Activated naive CD8-positive, alpha-beta T cell treated with anti-CD3 and anti-CD28 coated beads, Interleukin-2, amount 10 ng/mL, durations not matched to agents 7 days and 5 days (primary cell): ENCODE data around the gene WWTR1. TPM values are rescaled to one million over a fixed set of nuclear protein-coding genes. Genes with fewer than 3 reads are reported as not detected.

Experiments used
- ATAC-seq: fragments of 150-1000 bp; cut with Tn5 transposase; one replicate; pipeline ENCODE4 v1.10.0; 2021; ENCODE audit warnings: low read depth, moderate library complexity
- POLR2A ChIA-PET: fragments of 350-600 bp; sonication (Branson Sonifier 250); formaldehyde crosslinking; loops from one replicate; lab custom pipeline; 2021; ENCODE audit warnings: antibody characterized with exemption; lab: Charles Lee
- DNase-seq: peaks from one replicate; pipeline ENCODE4 v3.0.0; 2021
- H3K27ac Mint-ChIP-seq: one replicate; pipeline ENCODE4 v1.8.0; 2022; ENCODE audit warnings: mild to moderate bottlenecking, mixed read lengths
- H3K27me3 Mint-ChIP-seq: one replicate; pipeline ENCODE4 v1.8.0; 2022; ENCODE audit warnings: mild to moderate bottlenecking, moderate library complexity, mixed read lengths
- H3K36me3 Mint-ChIP-seq: one replicate; pipeline ENCODE4 v1.8.0; 2021; ENCODE audit warnings: mild to moderate bottlenecking, mixed read lengths
- H3K4me1 Mint-ChIP-seq: one replicate; pipeline ENCODE4 v1.8.0; 2021; ENCODE audit warnings: mixed read lengths
- H3K4me3 Mint-ChIP-seq: one replicate; pipeline ENCODE4 v1.8.0; 2022; ENCODE audit warnings: mild to moderate bottlenecking, moderate library complexity, mixed read lengths
- H3K9me3 Mint-ChIP-seq: one replicate; pipeline ENCODE4 v1.8.0; 2021; ENCODE audit warnings: mixed read lengths
- total RNA-seq, 2 experiments: library from RNA; stranded (reverse); gene quantifications; one replicate each; pipeline ENCODE4 v1.2.3, GENCODE V29; 2021

WWTR1 gene
- total RNA-seq, 2 experiments from 2014 or later: 0.55 to 0.79 TPM

DNA sequence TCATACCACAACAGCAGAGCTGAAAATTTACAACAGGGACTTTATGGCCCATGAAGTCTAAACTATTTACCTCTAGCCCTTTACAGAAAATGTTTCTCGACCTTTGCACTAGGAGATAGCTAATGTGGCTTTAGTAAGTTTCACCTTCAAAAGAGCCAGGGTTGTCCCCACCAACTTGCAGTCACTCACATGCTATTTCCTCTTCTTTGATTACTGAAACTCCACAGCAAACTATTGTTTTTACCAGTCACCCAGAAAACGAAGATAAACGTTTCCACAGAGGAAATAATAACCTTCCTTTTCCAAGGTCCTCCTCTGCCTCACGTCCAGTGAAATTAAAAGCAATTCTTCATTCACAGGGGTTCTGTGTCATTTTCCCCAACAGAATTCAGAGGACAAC, 48.2 kb downstream of the WWTR1 start:
- no peak overlapping the region for H3K27ac Mint-ChIP-seq
- H3K4me3 Mint-ChIP-seq: no peak overlapping the region
- no peaks in the 10 kb centered on the region for H3K36me3 Mint-ChIP-seq
- no peaks in the 10 kb centered on the region for H3K9me3 Mint-ChIP-seq
- no peak for DNase-seq
- POLR2A ChIA-PET: no interaction called here
- no peak for ATAC-seq
- peaks cover 9% of the 10 kb centered on the region for H3K27me3 Mint-ChIP-seq
- H3K4me1 Mint-ChIP-seq: no peaks in the 10 kb centered on the region

DNA sequence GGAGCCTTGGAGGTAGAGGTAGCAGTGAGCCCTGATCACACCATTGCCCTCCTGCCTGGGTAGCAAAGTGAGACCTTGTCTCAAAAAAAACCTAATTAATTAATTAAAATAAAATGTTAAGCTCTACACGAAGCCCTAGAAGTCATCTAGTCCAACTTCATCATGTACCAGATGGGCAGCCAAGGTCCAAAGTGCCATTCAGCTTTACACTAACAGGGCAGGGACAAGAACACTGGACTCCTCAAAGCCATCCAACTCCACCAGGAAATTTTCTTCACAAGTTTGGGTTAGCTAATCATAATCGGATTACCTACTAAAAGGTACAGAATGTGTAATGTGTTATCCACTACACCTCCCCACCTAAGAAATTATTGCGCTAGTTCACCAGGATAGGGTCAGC, 48.8 kb downstream of the WWTR1 start:
- H3K36me3 Mint-ChIP-seq: no peaks in the 10 kb centered on the region
- H3K27ac Mint-ChIP-seq: no peak overlapping the region
- POLR2A ChIA-PET: no interaction called here

DNA sequence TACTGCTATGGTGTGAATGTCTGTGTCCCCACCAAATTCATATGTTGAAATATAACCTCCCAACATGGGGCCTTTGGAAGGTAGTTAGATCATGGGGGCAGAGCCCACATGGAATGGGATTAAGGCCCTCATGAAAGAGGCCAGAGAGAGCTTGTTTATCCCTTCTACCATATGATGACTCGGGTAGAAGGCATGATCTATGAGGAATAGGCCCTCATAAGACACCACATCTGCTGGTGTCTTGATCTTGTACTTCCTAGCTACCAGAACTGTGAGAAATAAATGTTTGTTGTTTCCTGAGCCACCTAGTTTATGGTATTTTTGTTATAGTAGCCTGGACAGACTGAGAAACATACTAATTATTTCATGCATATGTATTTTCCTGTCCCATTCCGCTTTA, 51.9 kb downstream of the WWTR1 start:
- peaks cover 7% of the 10 kb centered on the region for H3K27me3 Mint-ChIP-seq
- H3K36me3 Mint-ChIP-seq: no peaks in the 10 kb centered on the region
- no peaks in the 10 kb centered on the region for H3K9me3 Mint-ChIP-seq
- ATAC-seq (no peak), DNase-seq (no peak)
- POLR2A ChIA-PET: no interaction called here
- no peaks in the 10 kb centered on the region for H3K4me1 Mint-ChIP-seq
- H3K4me3 Mint-ChIP-seq: no peak overlapping the region
- no peak overlapping the region for H3K27ac Mint-ChIP-seq

More for the DNA sequence above, 48.8 kb downstream of the WWTR1 start:
- Mint-ChIP-seq H3K4me3 (no peak overlapping the region), H3K27me3 (peaks cover 9% of the 10 kb centered on the region), H3K4me1 (no peaks in the 10 kb centered on the region), H3K9me3 (no peaks in the 10 kb centered on the region)
- DNase-seq: no peak
- no peak for ATAC-seq

DNA sequence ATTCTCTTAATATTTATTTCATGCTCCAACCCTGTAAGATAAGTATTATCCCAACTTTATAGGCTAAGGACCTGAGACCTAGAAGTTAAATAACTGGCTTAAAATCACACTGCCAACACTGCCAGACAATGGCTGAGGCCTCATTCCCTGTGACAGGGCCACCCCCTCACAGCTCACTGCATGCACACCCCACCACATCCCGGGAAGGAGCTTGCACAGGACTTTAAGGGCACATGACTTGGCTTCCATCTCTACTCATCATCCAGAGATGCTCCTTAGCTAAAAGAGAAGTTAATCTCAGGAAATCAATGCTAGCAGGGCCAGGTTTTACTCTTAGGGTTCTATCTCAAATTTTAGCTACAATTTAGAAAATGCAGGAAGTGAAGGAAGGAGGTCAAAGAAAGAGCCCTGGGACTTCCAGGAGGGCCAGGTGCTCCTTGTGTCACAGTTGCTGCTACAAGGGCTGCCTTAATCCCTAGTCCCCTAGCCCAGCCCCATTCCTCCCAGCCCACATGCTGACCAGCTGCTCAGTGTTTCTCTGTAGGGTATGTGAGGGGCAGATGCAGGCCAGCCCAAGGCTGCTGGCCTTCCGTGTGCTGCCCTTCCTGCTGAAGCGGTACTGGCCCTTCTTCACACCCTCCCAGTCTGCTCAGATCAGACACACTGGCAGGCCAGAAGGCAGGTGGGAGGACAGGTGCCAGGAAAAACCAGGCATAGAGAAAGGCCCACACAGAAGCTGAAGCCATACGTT, 53.5 kb downstream of the WWTR1 start:
- Mint-ChIP-seq H3K4me1 (no peaks in the 10 kb centered on the region), H3K36me3 (no peaks in the 10 kb centered on the region), H3K27me3 (peaks cover 2% of the 10 kb centered on the region), H3K4me3 (no peak overlapping the region), H3K27ac (no peak overlapping the region), H3K9me3 (no peaks in the 10 kb centered on the region)
- POLR2A ChIA-PET: no interaction called here
- DNase-seq (no peak), ATAC-seq (no peak)

DNA sequence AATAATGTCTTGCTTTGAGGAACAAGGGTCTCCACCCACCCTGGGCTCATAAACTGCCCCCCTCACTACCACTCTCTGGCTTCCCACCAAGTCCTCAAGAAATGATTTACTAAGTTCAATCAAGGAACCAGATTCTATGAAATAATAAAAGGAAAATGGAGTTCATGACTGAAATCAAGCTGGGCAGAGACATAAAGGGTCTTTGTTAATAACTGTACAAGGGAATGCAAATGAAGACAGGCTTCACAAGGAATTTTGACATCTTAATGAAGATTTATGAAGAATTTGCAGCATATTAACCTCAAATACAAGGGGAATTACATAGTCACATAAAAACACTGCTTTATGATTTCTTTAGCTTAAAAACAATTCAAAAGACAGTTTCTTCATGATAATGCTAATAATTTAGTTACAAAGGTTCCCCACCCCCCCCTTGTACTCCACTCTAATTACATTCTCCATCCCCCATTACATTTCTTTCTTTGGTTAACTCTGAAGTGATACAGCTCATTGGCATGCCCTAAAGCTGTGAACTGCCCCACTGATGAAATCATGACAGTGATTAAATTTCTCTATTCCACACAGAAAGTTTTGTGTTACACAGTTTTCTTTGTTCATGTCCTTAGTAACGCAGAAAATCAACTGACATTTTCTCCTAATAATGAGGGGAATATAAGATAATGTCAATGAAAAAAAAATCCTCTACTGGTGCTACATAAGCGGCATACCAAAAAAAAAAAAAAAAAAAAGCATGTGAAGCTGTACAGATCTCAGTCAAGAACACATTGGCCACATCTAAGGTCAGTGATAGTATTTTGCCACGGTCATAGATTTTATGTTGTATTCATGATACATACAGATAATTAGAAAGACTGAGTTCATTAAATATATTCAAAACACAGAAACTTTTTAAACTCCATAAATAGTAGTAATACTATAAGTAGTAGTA, 54.4 kb downstream of the WWTR1 start:
- Mint-ChIP-seq H3K9me3 (no peaks in the 10 kb centered on the region), H3K27me3 (peaks cover 2% of the 10 kb centered on the region), H3K4me1 (no peaks in the 10 kb centered on the region), H3K4me3 (no peak overlapping the region), H3K27ac (no peak overlapping the region), H3K36me3 (no peaks in the 10 kb centered on the region)
- DNase-seq (no peak), ATAC-seq (no peak)
- POLR2A ChIA-PET: no interaction called here

DNA sequence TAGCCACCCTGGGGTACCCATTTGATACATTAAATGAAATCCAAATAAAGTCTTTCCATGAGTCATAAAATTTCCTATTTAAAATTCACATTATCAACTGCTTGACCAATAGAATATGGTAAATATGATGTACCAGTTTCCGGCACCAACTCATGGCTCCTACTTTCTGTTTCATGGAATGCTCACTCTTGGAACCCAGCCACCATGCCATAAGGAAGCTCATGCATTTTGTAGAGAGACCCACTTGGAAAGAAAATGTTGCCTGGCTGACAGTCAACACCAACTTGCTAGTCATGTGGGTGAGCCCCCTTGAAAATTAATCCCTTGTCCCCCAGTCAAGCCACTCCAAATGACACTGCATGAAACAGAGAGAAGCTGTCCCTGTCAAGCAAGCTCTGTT, 57.2 kb downstream of the WWTR1 start:
- Mint-ChIP-seq H3K4me3 (no peak overlapping the region), H3K4me1 (no peaks in the 10 kb centered on the region), H3K27me3 (peaks cover 2% of the 10 kb centered on the region), H3K9me3 (no peaks in the 10 kb centered on the region), H3K36me3 (no peaks in the 10 kb centered on the region), H3K27ac (no peak overlapping the region)
- POLR2A ChIA-PET: no interaction called here
- ATAC-seq (no peak), DNase-seq (no peak)

DNA sequence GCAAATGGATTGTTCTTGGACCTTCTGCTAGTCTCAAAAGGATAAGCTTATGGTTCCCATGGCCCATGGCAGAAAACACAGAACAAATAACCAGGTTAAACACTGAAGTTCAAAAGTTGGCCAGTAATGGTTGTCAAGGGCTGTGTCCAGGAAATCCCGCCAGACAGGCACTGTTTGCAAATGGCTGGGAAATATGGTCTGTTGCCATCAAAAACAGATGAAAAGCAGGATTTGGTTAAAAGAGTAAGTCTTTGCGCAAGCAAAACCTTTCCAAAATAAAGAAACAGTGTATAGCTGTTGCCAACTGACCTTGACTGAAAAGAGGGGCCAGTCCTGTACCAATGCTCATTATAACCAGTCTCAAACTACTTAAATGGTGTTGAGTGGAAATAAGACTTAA, 58.6 kb downstream of the WWTR1 start:
- Mint-ChIP-seq H3K4me3 (no peak overlapping the region), H3K27ac (no peak overlapping the region), H3K36me3 (no peaks in the 10 kb centered on the region), H3K4me1 (no peaks in the 10 kb centered on the region), H3K9me3 (no peaks in the 10 kb centered on the region), H3K27me3 (no peaks in the 10 kb centered on the region)
- ATAC-seq (no peak), DNase-seq (no peak)
- POLR2A ChIA-PET: no interaction called here

DNA sequence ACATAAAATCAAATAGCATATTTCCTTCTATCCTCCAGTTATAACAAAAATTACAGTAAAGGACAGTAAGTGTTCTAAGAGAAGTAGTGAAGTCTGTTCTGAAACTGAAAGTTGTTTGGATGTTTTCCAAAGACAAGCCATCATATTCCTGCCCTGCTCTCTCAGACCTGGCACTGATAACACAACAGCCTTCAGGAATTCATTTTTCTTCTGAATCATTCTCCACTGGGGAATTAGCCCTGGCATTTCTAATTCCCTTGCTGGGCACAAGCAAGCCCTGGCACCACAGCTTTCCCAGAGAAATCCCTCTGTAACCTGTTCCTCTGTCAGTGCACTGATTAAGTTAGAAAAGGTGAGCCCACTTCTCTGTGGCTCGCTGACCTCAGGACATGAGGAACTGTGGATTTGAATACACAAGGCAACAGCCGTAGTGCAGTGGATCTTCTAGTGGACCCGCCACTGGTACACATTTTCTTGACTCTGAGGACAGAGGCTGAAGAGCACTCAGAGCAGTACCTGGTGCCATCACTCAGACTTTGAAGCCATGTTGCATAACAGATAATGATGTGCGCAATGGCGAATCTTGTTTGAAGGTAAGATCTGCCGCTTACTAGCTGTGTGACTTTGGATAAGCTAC, 61.6 kb downstream of the WWTR1 start:
- Mint-ChIP-seq H3K4me3 (no peak overlapping the region), H3K36me3 (no peaks in the 10 kb centered on the region), H3K27me3 (peaks cover 3% of the 10 kb centered on the region), H3K4me1 (no peaks in the 10 kb centered on the region), H3K9me3 (no peaks in the 10 kb centered on the region), H3K27ac (no peak overlapping the region)
- no peak for ATAC-seq
- no peak for DNase-seq
- POLR2A ChIA-PET: no interaction called here

DNA sequence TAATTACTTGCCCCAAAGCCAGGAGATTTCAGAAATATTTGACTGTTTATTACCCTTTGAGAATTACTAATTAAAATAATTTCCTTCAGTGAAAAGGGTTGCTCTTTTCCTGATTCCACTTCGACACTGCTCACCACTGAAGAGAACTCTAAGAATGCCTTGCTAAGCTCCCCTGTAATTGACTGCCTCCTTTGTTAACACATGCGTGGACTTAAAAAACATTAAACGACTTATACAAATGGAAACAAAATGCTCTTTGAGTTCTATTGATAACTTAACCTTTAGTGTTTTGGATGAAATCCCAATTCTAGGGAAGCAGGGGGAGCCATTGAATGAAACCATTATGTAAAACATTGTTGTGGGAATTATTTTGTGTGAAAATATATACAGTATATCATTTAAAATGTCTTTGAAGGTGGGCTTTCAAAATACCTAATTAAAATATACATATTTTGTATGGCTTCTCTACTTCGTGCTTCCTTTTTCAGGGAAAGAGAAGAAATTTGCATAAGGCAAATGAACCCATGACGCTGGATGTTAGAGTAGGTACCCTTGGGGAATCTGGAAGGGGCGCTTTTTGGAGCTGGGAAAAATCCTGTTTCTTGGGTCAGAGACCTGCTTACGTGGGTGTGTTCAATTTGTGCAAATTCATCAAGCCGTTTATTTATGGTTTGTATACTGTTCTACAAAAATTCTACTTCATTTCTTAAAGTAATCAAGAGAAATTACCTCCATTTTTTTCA, 64.2 kb downstream of the WWTR1 start:
- H3K36me3 Mint-ChIP-seq: no peaks in the 10 kb centered on the region
- no peak overlapping the region for H3K4me3 Mint-ChIP-seq
- H3K9me3 Mint-ChIP-seq: no peaks in the 10 kb centered on the region
- H3K27ac Mint-ChIP-seq: no peak overlapping the region
- H3K27me3 Mint-ChIP-seq: peaks cover 9% of the 10 kb centered on the region
- DNase-seq: no peak
- POLR2A ChIA-PET: no interaction called here
- ATAC-seq: no peak
- peaks cover 2% of the 10 kb centered on the region for H3K4me1 Mint-ChIP-seq

DNA sequence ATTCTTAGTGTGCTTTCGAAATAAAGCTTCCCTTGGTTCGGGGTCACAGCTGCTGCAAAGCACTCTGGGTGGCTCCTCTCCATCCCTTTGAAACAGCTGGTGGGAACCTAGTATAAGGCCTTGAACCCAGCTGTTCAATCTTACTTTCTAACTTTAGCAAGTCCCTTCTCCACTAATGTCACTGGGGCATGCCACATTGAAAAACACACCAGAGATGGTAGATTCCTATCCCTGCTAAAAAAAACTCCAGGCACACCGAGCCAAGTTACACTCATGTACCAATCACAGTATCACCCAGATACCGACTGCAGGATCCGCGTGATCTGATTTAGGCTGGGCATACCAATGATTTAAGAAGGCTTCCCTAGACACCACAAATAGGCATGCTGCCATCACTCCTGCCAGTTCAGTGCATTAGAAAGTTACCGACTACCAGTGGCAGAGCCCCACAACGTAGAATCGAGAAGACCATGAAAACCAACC, 65.0 kb downstream of the WWTR1 start:
- POLR2A ChIA-PET: no interaction called here
- no peak for DNase-seq
- no peak for ATAC-seq

DNA sequence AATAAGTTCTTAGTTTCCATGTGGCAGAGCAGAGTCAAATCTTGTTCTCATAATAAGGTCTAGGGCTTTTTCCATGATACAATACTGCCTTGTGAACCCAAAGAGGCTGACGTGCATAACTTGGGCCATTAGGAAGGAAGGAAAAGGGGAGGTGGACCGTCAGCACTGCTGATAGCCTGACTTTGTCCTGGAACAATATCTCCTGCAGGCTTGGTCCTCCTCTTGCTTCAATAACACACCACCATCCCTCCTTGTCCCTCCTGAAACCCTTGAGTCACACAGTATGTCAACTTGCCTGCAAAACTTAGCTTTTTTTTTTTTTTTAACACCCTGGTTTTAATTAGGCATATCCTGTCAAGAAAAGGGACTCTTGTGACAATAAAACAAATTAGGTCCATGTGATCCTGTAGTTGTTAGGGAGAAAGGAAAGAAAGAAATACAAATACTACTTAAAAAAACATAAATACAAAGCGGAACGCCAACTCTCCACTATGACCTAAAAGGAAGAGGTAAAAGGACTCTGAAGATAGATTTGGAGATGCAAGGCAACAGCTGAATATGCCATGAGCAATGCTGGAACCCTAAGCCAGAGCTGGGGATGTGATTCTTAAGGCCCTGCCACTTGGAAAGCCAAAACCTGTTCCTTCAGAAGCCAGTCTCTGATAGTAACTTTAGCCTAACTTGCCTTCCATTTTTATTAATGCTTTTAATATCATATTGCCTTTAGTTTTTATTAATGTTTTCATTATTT, 67.0 kb downstream of the WWTR1 start:
- POLR2A ChIA-PET: no interaction called here
- H3K36me3 Mint-ChIP-seq: no peaks in the 10 kb centered on the region
- H3K9me3 Mint-ChIP-seq: no peaks in the 10 kb centered on the region
- ATAC-seq: no peak
- no peak for DNase-seq
- H3K4me3 Mint-ChIP-seq: no peak overlapping the region
- no peak overlapping the region for H3K27ac Mint-ChIP-seq
- peaks cover 30% of the 10 kb centered on the region for H3K27me3 Mint-ChIP-seq
- peaks cover 2% of the 10 kb centered on the region for H3K4me1 Mint-ChIP-seq

More for the DNA sequence above, 65.0 kb downstream of the WWTR1 start:
- Mint-ChIP-seq H3K4me3 (no peak overlapping the region), H3K36me3 (no peaks in the 10 kb centered on the region), H3K9me3 (no peaks in the 10 kb centered on the region), H3K27me3 (peaks cover 12% of the 10 kb centered on the region), H3K4me1 (peaks cover 2% of the 10 kb centered on the region), H3K27ac (no peak overlapping the region)

DNA sequence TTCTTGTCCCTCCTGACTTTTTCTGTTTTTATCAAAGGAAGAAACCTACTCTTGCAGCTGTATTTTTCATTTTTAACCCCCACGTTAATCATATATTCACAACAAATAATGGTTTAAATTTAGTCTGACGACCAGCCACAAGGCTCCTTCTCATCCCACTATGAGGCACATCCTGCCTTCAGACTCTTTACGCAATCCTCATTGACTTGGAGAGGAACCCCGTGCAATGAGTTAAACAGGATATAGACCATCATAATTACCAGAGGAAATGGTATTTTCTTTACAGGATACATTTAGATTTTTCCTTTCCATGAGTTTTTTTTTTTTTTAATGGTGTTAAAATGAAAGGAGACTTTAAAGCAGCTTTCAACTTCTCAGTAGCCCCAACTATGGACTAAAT, 68.5 kb downstream of the WWTR1 start:
- Mint-ChIP-seq H3K9me3 (no peaks in the 10 kb centered on the region), H3K4me3 (no peak overlapping the region), H3K27me3 (peaks cover 38% of the 10 kb centered on the region), H3K36me3 (no peaks in the 10 kb centered on the region), H3K27ac (no peak overlapping the region), H3K4me1 (peaks cover 2% of the 10 kb centered on the region)
- ATAC-seq: no peak
- no peak for DNase-seq
- POLR2A ChIA-PET: no interaction called here
